Right hindlimb (tissue), 1 donor: Measurements from ENCODE around the gene RSPH4A.
"Not testable (repeated sequence)": the region's sequence is repeated elsewhere in the genome, so short reads cannot be mapped to it uniquely, and the experiment has no call there.

Experiments used
- DNase-seq: peaks from one replicate; pipeline ENCODE4 v3.0.0-alpha.2; 2018

RSPH4A gene

DNA sequence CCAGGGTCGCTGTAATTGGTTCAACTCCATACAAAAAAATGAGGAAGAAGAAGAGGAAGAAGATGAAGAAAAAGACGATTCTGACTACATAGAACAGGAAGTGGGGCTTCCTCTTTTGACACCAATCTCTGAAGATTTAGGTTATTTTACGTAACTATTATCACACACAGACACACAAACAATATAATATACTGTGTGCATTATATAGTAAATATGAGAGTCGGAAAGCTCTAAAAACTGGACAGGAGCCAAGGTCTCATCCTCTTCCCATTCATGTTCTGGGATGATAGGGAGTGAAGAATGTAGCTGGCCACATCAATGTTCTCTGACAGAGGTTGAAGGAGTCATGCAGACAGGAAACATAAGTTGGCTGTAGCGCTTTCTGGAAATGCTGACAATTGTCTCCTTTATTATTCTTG, 13.3 kb downstream of the RSPH4A start:
- no peak for DNase-seq

DNA sequence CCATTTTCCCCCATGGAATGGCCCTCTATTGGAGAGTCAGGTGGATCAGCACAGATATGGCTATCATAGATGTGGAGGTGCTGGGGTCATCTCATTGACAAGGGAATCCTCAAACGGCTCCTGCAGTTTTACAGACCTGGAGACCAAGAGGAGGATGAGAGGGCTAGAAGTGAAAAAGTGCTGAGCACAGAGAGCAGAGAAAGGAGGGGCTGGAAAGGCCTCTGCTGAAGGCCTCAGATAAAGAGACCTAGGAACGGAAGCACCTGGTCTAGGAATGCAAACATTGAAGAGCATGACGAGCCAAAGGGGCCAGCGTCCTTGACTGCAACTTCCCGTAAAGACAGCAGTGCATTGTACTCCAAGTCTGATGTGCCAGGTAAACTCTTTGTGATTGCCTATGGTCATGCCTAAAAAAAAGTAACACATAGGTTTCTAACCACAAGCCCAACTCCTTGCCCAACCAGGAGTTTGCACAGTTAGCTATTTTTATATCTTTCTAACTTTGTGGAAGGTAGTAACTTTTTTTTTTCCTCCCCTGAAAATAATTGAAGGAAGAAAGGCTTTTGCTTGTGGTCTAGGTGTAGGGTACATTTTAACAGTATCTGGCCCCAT, 15.2 kb downstream of the RSPH4A start:
- no peak for DNase-seq

DNA sequence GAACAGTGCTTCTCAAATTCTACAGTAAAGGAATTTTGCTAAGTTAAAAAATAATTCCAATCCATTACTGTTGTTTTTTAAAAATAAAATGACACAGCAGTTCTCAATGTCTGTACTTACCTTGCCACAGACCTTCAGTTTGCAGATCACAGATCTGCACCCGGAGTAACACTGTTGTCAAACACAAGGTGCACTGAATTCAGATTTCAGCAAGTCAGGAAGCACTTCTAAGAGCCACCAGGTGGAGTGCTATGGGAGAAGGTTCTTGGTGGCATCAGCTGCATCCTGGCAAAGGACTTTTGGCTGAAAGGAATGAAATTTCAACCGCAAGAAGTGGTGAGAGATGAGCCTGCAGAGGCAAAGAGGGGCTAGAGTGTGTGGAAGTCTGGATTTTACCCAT, 17.4 kb downstream of the RSPH4A start:
- no peak for DNase-seq

DNA sequence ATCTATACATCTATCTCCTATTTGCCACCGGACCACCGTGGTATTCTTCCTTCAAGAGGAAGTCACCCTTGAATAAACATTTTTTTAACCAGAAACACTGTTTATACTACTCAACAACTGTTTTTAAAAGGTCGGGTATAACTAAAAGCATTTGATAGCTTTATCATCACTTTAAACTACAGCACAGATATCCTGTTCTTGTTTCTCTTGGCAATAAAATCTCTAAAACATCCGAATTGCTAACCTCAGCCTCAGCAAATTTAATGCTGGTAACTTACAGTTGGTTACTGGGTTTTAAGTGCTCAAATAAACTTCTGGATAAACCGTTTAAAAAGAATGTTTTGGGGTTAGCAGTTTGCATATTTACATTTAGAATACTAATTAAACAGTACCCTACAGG, 31.9 kb downstream of the RSPH4A start:
- no peak for DNase-seq

DNA sequence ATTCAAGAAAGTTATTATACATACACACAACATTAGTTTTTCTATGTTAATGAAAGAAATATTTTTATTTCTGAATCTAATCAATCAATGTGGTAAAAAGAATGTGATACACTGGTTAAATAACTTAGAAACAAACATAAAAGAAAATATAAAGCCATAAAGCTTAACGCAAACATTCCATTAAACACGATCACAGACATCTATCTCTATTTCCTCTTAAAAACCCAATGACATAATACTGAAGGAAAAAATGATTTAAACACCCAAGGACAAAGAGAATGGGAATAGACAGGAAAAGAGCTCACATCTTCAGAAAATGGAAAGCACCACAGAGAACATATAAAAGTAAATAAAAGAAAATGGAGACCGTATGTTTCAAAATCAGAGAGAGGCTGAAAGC, 32.9 kb downstream of the RSPH4A start:
- no peak for DNase-seq

DNA sequence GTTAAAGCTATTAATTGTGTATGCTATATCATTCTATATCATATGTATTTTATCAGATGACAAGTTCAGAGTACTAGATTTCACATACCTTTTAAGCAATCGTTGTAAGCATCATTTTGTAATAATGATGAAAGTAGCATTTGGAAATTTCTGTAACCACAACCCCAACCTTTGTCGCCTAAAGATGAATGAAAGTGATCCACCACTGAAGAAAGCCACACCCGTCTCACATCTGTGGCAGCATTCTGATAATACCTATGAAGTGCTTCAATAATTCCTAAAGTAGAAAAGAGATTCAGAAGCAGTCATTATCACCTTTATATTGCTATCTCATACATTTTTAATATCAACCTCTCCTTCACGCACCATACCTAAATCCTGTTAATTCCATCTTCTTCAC, 35.6 kb downstream of the RSPH4A start:
- DNase-seq, result no peak

DNA sequence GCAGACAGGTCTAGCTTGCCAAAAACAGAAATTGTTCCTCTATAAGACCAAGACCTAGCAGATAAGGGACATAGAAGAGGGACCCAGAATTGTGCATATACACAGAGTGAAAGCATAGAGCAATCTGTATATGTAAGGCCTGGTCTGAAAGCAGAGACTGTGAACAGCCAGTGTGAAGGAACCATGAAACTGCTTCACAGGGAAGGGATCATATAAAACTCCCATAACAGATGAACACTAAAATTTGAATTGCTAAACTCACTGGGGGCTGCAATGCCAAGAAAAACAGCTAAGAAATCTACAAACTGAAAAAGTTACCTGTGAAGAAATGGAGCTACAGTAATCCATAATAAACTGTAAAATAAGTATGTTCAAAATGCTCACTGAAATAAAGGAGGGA, 45.3 kb downstream of the RSPH4A start:
- no peak for DNase-seq

DNA sequence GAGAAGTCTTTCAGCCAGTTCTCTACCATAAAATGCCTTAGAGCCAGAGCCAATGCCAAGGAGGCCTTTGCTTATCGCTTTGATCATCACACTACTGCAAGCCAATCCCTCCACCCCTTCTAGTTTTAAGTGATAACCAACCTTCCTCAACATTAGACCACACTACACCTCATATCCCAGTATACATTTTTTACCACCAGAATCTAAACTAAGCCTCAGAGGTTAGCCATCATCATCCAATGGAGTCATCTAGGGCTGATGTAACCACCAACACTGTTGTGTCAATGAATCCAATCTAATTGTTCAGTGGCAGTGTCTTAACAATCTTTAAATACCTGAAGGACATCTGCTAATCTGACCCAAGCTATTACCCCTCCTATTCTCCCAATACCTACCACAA, 45.9 kb downstream of the RSPH4A start:
- no peak for DNase-seq

DNA sequence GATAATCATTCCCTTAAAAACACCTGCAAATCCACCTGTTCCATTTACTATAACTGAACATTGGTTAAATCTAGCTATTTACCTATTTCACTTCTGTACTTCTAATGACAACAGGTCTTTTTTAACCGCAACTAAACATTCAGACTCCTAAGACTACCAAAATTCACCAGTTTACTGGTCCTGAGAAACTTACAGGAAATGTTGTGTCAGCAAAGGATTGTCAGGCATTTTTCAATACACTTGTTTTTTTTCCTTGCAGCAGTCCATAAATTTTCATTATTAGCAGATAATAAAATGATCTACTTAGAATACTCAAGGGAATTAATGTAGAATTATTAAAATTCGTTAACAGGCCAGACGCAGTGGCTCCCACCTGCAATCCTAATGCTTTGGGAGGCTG, 47.0 kb downstream of the RSPH4A start:
- no peak for DNase-seq

DNA sequence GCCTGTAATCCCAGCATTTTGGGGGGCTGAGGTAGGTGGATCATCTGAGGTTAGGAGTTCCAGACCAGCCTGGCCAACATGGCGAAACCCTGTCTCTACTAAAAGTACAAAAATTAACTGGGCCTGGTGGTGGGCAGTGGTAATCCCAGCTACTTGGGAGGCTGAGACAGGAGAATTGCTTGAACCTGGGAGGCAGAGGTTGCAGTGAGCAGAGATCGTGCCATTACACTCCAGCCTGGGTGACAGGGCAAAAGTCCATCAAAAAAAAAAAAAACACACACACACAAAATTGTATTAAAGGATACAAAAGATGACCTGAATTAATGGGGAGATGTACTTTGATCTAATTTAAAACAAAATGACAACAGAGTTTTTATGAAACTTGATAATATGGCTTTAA, 47.9 kb downstream of the RSPH4A start:
- DNase-seq, result not testable (repeated sequence)

DNA sequence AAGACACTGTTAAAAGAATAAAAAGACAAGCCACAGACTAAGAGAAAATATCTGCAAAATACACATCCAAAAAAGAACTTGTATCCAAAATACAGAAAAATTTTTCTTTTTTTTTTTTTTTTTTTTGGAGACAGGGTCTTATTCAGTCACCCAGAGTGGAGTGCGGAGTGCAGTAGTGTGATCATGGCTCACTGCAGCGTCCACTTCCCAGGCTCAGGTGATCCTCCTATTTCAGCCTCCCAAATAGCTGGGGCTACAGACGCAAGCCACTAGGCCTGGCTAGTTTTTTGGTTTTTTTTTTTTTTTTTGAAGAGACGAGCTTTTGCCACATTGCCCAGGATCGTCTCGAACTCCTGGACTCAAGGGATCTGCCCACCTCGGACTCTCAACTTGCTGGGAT, 49.2 kb downstream of the RSPH4A start:
- no peak for DNase-seq

DNA sequence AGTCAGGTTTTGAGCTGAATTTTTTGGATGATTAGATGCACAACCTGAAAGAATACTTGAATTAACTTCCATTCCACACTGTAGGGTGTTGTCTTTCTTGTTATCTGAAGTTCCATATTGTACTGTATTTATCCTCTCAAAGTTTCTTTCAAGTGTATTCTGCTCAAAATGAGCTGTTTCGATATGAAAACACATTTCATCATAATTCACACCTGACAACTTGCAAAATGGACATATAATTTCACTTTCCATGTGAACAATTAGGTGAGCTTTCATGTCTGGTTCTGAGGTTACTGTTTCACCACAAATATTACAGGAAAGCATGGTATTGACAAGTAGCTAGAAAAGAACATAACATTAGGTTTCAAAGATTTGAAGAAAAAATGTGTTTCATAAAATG, 50.6 kb downstream of the RSPH4A start:
- no peak for DNase-seq

DNA sequence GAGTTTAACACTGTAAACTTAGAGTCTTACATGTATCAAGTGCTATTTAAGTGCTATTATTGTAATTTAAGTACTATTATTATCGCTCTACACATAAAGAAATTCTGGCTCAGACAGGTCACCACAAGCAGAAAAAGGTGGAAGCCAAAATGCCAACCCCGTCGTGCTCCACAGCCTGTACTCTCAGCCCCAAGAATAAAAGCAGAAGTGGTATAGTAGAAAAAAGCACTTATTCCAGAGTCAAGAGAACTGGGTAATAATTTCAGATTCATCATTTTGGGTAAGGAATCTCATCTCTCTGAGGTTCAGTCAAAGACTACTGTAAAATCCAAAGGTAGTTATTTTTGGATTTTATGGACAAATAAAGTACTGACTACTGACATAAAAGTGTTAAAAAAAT, 51.3 kb downstream of the RSPH4A start:
- DNase-seq, result no peak

DNA sequence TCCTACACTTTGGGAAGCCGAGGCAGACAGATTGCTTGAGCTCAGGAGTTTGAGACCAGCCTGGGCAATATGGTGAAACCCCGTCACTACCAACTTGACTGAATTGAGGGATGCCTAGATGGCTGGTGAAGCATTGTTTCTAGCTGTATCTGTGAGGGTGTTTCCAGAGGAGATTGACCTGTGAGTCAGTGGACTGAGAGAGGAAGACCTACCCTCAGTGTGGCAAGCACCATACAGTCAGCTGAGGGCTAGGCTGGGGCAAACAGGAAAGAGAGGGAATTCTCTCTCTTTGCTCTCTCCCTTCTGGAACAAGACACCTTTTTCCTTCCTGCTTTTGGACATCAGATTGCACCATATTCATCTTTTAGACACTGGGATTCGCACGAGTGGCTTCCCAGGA, 56.0 kb downstream of the RSPH4A start:
- DNase-seq, result no peak

DNA sequence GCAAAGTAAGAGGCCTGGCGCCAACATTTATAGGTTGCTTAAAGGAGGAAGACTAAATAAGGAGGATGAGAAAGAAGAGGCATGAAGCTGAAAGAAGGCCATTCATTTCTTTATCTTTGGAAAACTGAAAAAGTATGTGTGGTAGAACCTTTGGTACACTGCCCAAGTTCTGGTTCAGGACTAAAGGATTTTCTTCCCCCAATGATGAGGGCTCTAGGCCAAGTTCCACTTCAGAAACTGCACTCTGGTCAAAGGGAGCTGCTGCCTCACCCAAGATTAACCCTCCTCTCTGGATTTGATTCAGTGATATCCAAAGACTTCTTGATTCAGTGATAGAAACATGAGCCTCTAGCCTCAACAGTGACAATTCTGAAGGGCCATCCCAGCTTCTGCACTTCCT, 59.7 kb downstream of the RSPH4A start:
- no peak for DNase-seq

DNA sequence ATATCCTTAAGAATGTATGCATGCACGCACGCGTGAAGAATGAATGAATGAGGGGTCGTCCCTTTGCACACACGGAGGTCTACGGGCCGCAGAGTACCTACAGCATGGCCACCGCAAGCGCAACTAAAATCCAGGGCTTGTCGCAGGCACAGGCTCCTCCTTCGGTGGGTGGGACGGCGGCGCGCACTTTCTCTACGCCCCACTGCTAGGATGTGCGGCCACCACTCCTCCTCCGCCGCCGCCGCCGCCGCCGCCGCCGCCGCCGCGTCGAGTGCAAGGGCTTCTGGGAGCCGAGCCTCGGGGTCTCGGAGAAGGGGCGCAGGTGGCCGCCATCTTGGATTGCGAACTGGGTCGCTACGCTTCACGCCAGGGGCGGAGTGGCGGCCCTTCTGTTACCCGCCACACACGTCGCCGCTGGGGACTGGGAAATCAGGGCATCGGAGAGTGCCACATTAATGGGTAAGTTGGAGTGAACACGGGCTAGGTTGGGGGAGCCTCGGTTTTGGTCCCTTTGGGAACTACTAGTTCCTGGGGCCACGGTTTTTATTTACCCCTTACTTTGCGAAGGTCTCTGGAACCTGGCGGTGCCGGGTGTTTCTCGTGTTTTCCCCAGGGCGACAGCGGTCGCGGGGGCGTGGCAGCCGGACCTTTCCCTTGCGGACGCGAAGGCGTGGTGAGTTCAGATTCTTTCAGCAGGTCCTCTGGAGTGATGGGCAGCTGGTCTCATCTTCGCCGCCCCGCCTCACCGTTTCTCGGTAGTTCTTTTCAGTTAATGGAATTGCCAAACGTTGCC, 64.8 kb downstream of the RSPH4A start, which contains the start of gene KPNA5:
Gene KPNA5 (plus strand): TSS at position 332 of the 793 bp plus-strand sequence. CDS start 124 bp downstream, at position 456.
- peak; percentile 97 for DNase-seq

DNA sequence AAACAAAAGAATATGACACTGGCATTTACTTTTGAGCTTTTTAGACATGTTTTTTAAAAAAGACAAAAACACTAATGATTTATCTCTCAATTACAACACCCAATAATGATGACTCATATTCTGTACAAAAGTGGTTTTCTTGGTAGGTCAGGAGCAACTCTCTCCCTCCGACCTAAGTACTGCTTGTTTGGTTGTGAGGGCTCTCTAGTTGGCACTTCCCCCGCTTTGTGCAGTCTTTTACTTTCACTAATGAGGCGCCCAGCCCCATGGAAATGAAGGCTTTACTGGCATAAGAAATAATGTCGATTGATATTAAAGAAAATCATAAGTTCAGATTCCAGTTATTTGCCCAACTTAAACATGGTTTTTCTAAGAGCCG, 66.0 kb downstream of the RSPH4A start:
- DNase-seq, result no peak
